Neural cell (in vitro differentiated cells): ENCODE measurements around the gene USO1. TPM values are rescaled to one million over a fixed set of nuclear protein-coding genes. Genes with fewer than 3 reads are reported as not detected.
"Not testable (repeated sequence)": the region's sequence is repeated elsewhere in the genome, so short reads cannot be mapped to it uniquely, and the experiment has no call there.

ENCODE experiments used
- H2AFZ ChIP-seq: fragments of 200-600, 300-800 bp; sonication (generic), shearing (Covaris generic); 2 replicates; pipeline ENCODE4 v1.6.0; 2014; ENCODE audit warnings: low read depth, mild to moderate bottlenecking, antibody characterized with exemption, low read length, moderate library complexity
- H3F3A ChIP-seq: fragments of 200-600 bp; shearing (Covaris generic); 2 replicates; pipeline ENCODE4 v1.6.1; 2016; ENCODE audit warnings: mild to moderate bottlenecking, moderate library complexity, mixed read lengths, antibody characterized with exemption, low read length; ENCODE audit not compliant: insufficient read depth, poor library complexity, severe bottlenecking
- H3K27ac ChIP-seq: fragments of 200-600, 300-800 bp; sonication (generic), shearing (Covaris generic); 2 replicates; pipeline ENCODE4 v1.5.1; 2014; ENCODE audit warnings: mild to moderate bottlenecking, low read length, moderate library complexity
- H3K27me3 ChIP-seq: fragments of 300-800, 200-600 bp; sonication (generic), shearing (Covaris generic); 2 replicates; pipeline ENCODE4 v1.6.0; 2014; ENCODE audit warnings: mild to moderate bottlenecking, low read depth, low read length, moderate library complexity; ENCODE audit not compliant: insufficient read depth
- H3K36me3 ChIP-seq: fragments of 300-800, 200-600 bp; sonication (generic), shearing (Covaris generic); 2 replicates; pipeline ENCODE4 v1.5.1; 2014; ENCODE audit warnings: mild to moderate bottlenecking, antibody characterized with exemption, low read length, moderate library complexity; ENCODE audit not compliant: insufficient read depth
- H3K4me2 ChIP-seq: fragments of 300-800, 200-600 bp; sonication (generic), shearing (Covaris generic); 2 replicates; pipeline ENCODE4 v1.6.0; 2014; ENCODE audit warnings: mild to moderate bottlenecking, low read length
- H3K4me3 ChIP-seq: fragments of 300-800, 200-600 bp; sonication (generic), shearing (Covaris generic); 2 replicates; pipeline ENCODE4 v1.5.1; 2014; ENCODE audit warnings: mild to moderate bottlenecking, low read length, moderate library complexity
- H3K79me2 ChIP-seq: fragments of 200-600 bp; shearing (Covaris generic); replicated peaks from 2 replicates; pipeline ENCODE4 v1.6.0; 2014; ENCODE audit warnings: mild to moderate bottlenecking, low read length, moderate library complexity; ENCODE audit not compliant: insufficient read depth
- H3K9ac ChIP-seq: fragments of 300-800, 200-600 bp; sonication (generic), shearing (Covaris generic); 2 replicates; pipeline ENCODE4 v1.6.1; 2016; ENCODE audit warnings: mild to moderate bottlenecking, low read length, mixed read lengths
- H3K9me2 ChIP-seq: fragments of 200-600 bp; shearing (Covaris generic); 2 replicates; pipeline ENCODE4 v1.6.1; 2016; ENCODE audit warnings: mild to moderate bottlenecking, low read length, mixed read lengths; ENCODE audit not compliant: insufficient read depth
- H3K9me3 ChIP-seq: fragments of 200-600, 300-800 bp; sonication (generic), shearing (Covaris generic); 2 replicates; pipeline ENCODE4 v1.6.1; 2016; ENCODE audit warnings: mild to moderate bottlenecking, mixed run types, low read length, moderate library complexity, mixed read lengths
- H4K20me1 ChIP-seq: fragments of 200-600 bp; shearing (Covaris generic); 2 replicates; pipeline ENCODE4 v1.6.1; 2016; ENCODE audit warnings: mild to moderate bottlenecking, mixed run types; ENCODE audit not compliant: insufficient read depth
- CTCF ChIP-seq: fragments of 450-650 bp; IDR thresholded peaks from 2 replicates; pipeline ENCODE4 v1.5.1; 2014; ENCODE audit warnings: antibody characterized with exemption, mild to moderate bottlenecking, moderate library complexity; ENCODE audit not compliant: poor library complexity, severe bottlenecking
- EP300 ChIP-seq: fragments of 450-650 bp; conservative IDR thresholded peaks from 2 replicates; pipeline ENCODE4 v1.6.1; 2014; ENCODE audit warnings: antibody characterized with exemption, mild to moderate bottlenecking, moderate library complexity; ENCODE audit not compliant: poor library complexity, severe bottlenecking
- EZH2 ChIP-seq: fragments of 200-600, 300-800 bp; shearing (Covaris generic), sonication (generic); IDR thresholded peaks from 2 replicates; pipeline ENCODE4 v1.6.1; 2014; ENCODE audit warnings: antibody characterized with exemption, low read length, borderline replicate concordance, mild to moderate bottlenecking; ENCODE audit not compliant: insufficient read depth, poor library complexity, severe bottlenecking
- MXI1 ChIP-seq: fragments of 450-650 bp; conservative IDR thresholded peaks from 2 replicates; pipeline ENCODE4 v1.6.1; 2014; ENCODE audit warnings: antibody characterized with exemption, mild to moderate bottlenecking; ENCODE audit not compliant: poor library complexity, severe bottlenecking
- POLR2AphosphoS5 ChIP-seq: IDR thresholded peaks from 2 replicates; pipeline ENCODE4 v1.6.1; 2012
- RAD21 ChIP-seq: fragments of 450-650 bp; conservative IDR thresholded peaks from 2 replicates; pipeline ENCODE4 v1.6.1; 2014; ENCODE audit warnings: antibody characterized with exemption, mild to moderate bottlenecking, moderate library complexity
- REST ChIP-seq: IDR thresholded peaks from 2 replicates; pipeline ENCODE4 v1.6.1; 2012; ENCODE audit warnings: borderline replicate concordance
- SMC3 ChIP-seq: fragments of 450-650 bp; conservative IDR thresholded peaks from 2 replicates; pipeline ENCODE4 v1.6.1; 2014; ENCODE audit warnings: antibody characterized with exemption, mild to moderate bottlenecking, moderate library complexity; ENCODE audit not compliant: poor library complexity
- TAF1 ChIP-seq: IDR thresholded peaks from 2 replicates; pipeline ENCODE4 v1.6.1; 2012; ENCODE audit warnings: low read depth
- polyA plus RNA-seq: library from polyadenylated mRNA; depleted of rRNA; stranded (reverse); fragments of >200 nt; gene quantifications from 2 replicates; pipeline ENCODE4 v1.2.3, GENCODE V29; 2014

The USO1 gene
- polyA plus RNA-seq, 1 donor from 2014 or later = 40.0 TPM

GRCh38 chr4:75692066-75692465 is 32.3 kb upstream of the USO1 start:
- H3K79me2 ChIP-seq, H4K20me1 ChIP-seq, H3K9me2 ChIP-seq, H2AFZ ChIP-seq, H3K27ac ChIP-seq, H3F3A ChIP-seq, H3K9me3 ChIP-seq, H3K27me3 ChIP-seq, H3K9ac ChIP-seq, H3K4me2 ChIP-seq, H3K4me3 ChIP-seq, H3K36me3 ChIP-seq: not testable (repeated sequence)

GRCh38 chr4:75696071-75696470 is 28.3 kb upstream of the USO1 start:
- H3K36me3 ChIP-seq = peaks cover 5% of the 10 kb centered on the region
- no peak overlapping the region for H3K4me3 ChIP-seq
- no peaks in the 10 kb centered on the region for H3K27me3 ChIP-seq
- no peak overlapping the region for H3K9ac ChIP-seq
- H3K27ac ChIP-seq = no peak overlapping the region
- H3K79me2 ChIP-seq = no peaks in the 10 kb centered on the region
- no peaks in the 10 kb centered on the region for H3F3A ChIP-seq
- no peak overlapping the region for H2AFZ ChIP-seq
- H3K4me2 ChIP-seq = no peak overlapping the region
- no peaks in the 10 kb centered on the region for H3K9me3 ChIP-seq
- H3K9me2 ChIP-seq = no peaks in the 10 kb centered on the region
- H4K20me1 ChIP-seq = no peaks in the 10 kb centered on the region
- TF ChIP-seq POLR2AphosphoS5 (no peak), REST (no peak)

- Histone ChIP-seq H3K79me2 (no peaks in the 10 kb centered on the region), H3K9ac (no peak overlapping the region), H3K9me3 (no peaks in the 10 kb centered on the region), H3K9me2 (no peaks in the 10 kb centered on the region), H3K27me3 (no peaks in the 10 kb centered on the region), H3K36me3 (peaks cover 5% of the 10 kb centered on the region), H2AFZ (no peak overlapping the region), H3K4me2 (no peak overlapping the region), H3K27ac (no peak overlapping the region), H3F3A (no peaks in the 10 kb centered on the region), H4K20me1 (no peaks in the 10 kb centered on the region), H3K4me3 (no peak overlapping the region)
- TF ChIP-seq EZH2 (no peak), REST (no peak), POLR2AphosphoS5 (no peak), EP300 (no peak), RAD21 (no peak), TAF1 (no peak), SMC3 (no peak), MXI1 (no peak), CTCF (no peak)
These were observed 27.8 kb upstream of the USO1 start for GRCh38 chr4:75696581-75696980.
